Mesodermal cell (in vitro differentiated cells): ENCODE measurements around the gene STC2.

ENCODE experiments used
- H3K27ac ChIP-seq: 2 replicates; pipeline ENCODE4 v1.7.0; 2013; ENCODE audit warnings: mild to moderate bottlenecking, low read depth, low read length, moderate library complexity; ENCODE audit not compliant: severe bottlenecking
- H3K36me3 ChIP-seq: 2 replicates; pipeline ENCODE4 v1.7.1; 2013; ENCODE audit warnings: mild to moderate bottlenecking, low read length, moderate library complexity; ENCODE audit not compliant: control insufficient read depth, insufficient read depth
- H3K4me1 ChIP-seq: one replicate; pipeline ENCODE4 v1.7.1; 2013; ENCODE audit warnings: mild to moderate bottlenecking, low read length; ENCODE audit not compliant: insufficient read depth, control insufficient read depth, poor library complexity, severe bottlenecking
- H3K4me3 ChIP-seq: 2 replicates; pipeline ENCODE4 v1.7.0; 2013; ENCODE audit warnings: low read length, control low read depth, mild to moderate bottlenecking; ENCODE audit not compliant: insufficient read depth, poor library complexity, severe bottlenecking; ENCODE audit errors: extremely low read depth
- H3K9me3 ChIP-seq: 2 replicates; pipeline ENCODE4 v1.7.1; 2013; ENCODE audit warnings: mild to moderate bottlenecking, low read length, moderate library complexity; ENCODE audit not compliant: control insufficient read depth
- WGBS, 2 experiments: methylation state at CpG; one replicate each; pipeline ENCODE4 v1.1.5; 2013; ENCODE audit warnings: missing lambda C conversion rate in 2 of 2; ENCODE audit not compliant: insufficient coverage in 2 of 2; 5-methylcytosine and 5-hydroxymethylcytosine counted together

Gene STC2

GRCh38 chr5:173340451-173340850, 12.2 kb upstream of the STC2 start:
- peaks cover 5% of the 10 kb centered on the region for H3K4me1 ChIP-seq
- WGBS, 2 experiments, result 79 to 90% methylated on average over 8 to 9 of the region's 9 CpGs
- H3K4me3 ChIP-seq, result no peak overlapping the region
- no peak overlapping the region for H3K27ac ChIP-seq
- H3K36me3 ChIP-seq, result no peaks in the 10 kb centered on the region
- no peaks in the 10 kb centered on the region for H3K9me3 ChIP-seq

GRCh38 chr5:173339286-173339685, 11.1 kb upstream of the STC2 start:
- Histone ChIP-seq H3K36me3 (no peaks in the 10 kb centered on the region), H3K4me3 (no peak overlapping the region)
- WGBS, 2 experiments, result 92 to 97% methylated on average over 10 of the region's 11 CpGs

GRCh38 chr5:173338380-173339015, 10.3 kb upstream of the STC2 start:
- Histone ChIP-seq H3K4me3 (no peak overlapping the region), H3K36me3 (no peaks in the 10 kb centered on the region), H3K27ac (no peak overlapping the region), H3K4me1 (peaks cover 5% of the 10 kb centered on the region), H3K9me3 (no peaks in the 10 kb centered on the region)
- 87 to 88% methylated on average over 8 to 10 of the region's 10 CpGs for WGBS, 2 experiments

More at GRCh38 chr5:173339286-173339685, 11.1 kb upstream of the STC2 start:
- no peak overlapping the region for H3K27ac ChIP-seq
- H3K9me3 ChIP-seq, result no peaks in the 10 kb centered on the region
- H3K4me1 ChIP-seq, result peaks cover 5% of the 10 kb centered on the region

- no peak overlapping the region for H3K4me3 ChIP-seq
- H3K27ac ChIP-seq, result no peak overlapping the region
- no peaks in the 10 kb centered on the region for H3K9me3 ChIP-seq
- H3K36me3 ChIP-seq, result no peaks in the 10 kb centered on the region
- H3K4me1 ChIP-seq, result peaks cover 3% of the 10 kb centered on the region
- WGBS, 2 experiments, result no CpG with 5 or more reads among the region's 2 CpGs
Measured at GRCh38 chr5:173334808-173335207, 6.6 kb upstream of the STC2 start.

- no peaks in the 10 kb centered on the region for H3K36me3 ChIP-seq
- no peak overlapping the region for H3K27ac ChIP-seq
Measured at GRCh38 chr5:173333925-173334661, 5.9 kb upstream of the STC2 start.

GRCh38 chr5:173331956-173332479, 3.8 kb upstream of the STC2 start:
- Histone ChIP-seq H3K4me1 (peaks cover 3% of the 10 kb centered on the region), H3K9me3 (no peaks in the 10 kb centered on the region), H3K27ac (no peak overlapping the region), H3K4me3 (no peak overlapping the region), H3K36me3 (no peaks in the 10 kb centered on the region)
- WGBS, 2 experiments, result 49 to 56% methylated on average over 13 to 16 of the region's 16 CpGs

More at GRCh38 chr5:173333925-173334661, 5.9 kb upstream of the STC2 start:
- WGBS, 2 experiments, result no CpG with 5 or more reads among the region's 4 CpGs
- H3K4me1 ChIP-seq, result peaks cover 3% of the 10 kb centered on the region
- H3K9me3 ChIP-seq, result no peaks in the 10 kb centered on the region
- H3K4me3 ChIP-seq, result no peak overlapping the region

GRCh38 chr5:173331287-173331686, 3.1 kb upstream of the STC2 start:
- H3K4me3 ChIP-seq, result no peak overlapping the region
- H3K9me3 ChIP-seq, result no peaks in the 10 kb centered on the region
- H3K36me3 ChIP-seq, result no peaks in the 10 kb centered on the region
- no peak overlapping the region for H3K27ac ChIP-seq
- peaks cover 7% of the 10 kb centered on the region for H3K4me1 ChIP-seq
- 90 to 92% methylated on average over 2 to 3 of the region's 4 CpGs for WGBS, 2 experiments

GRCh38 chr5:173330338-173331206, 2.4 kb upstream of the STC2 start:
- H3K9me3 ChIP-seq, result no peaks in the 10 kb centered on the region
- peak overlapping the region; percentile 64 for H3K4me3 ChIP-seq
- H3K4me1 ChIP-seq, result peaks cover 13% of the 10 kb centered on the region
- 62 to 74% methylated on average over 5 to 6 of the region's 8 CpGs for WGBS, 2 experiments
- H3K36me3 ChIP-seq, result peaks cover 2% of the 10 kb centered on the region
- no peak overlapping the region for H3K27ac ChIP-seq

- Histone ChIP-seq H3K4me1 (peaks cover 15% of the 10 kb centered on the region), H3K9me3 (no peaks in the 10 kb centered on the region), H3K4me3 (peak overlapping the region; percentile 64), H3K27ac (peak overlapping the region; percentile 57), H3K36me3 (peaks cover 11% of the 10 kb centered on the region)
- WGBS, 2 experiments, result 0 to 4% methylated on average over 33 to 34 of the region's 77 CpGs
Measured at GRCh38 chr5:173329491-173330337, 1.5 kb upstream of the STC2 start.
